ENCODE measurements around the gene ANKS1B.

DNA sequence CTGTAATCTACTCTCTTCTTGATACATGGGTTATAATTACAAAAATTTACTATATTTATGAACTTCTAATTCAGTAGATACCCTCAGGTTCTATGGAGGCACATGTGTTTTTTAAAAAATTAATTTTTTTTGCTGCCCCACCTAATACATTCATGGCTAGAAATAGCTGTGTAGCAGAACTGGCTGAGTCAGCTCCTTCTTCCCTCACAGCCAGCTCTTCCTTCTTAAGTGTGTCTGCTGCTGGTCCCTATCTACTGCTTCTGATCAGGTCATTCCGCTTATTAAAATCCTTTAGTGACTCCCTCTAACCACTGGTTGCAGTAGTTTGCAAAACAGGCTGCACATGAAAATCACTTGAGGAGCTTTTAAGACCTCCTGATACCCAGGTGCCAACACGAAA, 939.6 kb downstream of the ANKS1B start:
- TF ChIP-seq CTCF (IDR thresholded peaks at IDR 0.05) (no peak), POLR2A (IDR thresholded peaks at IDR 0.05) (no peak)

All from thyroid gland (tissue), 4 donors.